Keratinocyte (primary cell): ENCODE results near the gene FUT7.

Experiments used
- CTCF ChIP-seq, 3 experiments: IDR thresholded peaks in 1 of 3; conservative IDR thresholded peaks in 1 of 3; optimal IDR thresholded peaks in 1 of 3; 2 replicates in 2 of 3; 3 replicates in 1 of 3; pipeline versions ENCODE3 to v1.5.1; 2011; ENCODE audit warnings: low read length in 3 of 3, mild to moderate bottlenecking in 3 of 3, moderate library complexity in 2 of 3, control low read depth in 1 of 3, inconsistent platforms in 1 of 3; ENCODE audit not compliant: insufficient read depth in 2 of 3; ENCODE audit errors: extremely low read depth in 1 of 3
- EZH2 ChIP-seq: IDR thresholded peaks from one replicate; pipeline ENCODE4 v1.6.1; 2012; ENCODE audit warnings: inconsistent platforms, mild to moderate bottlenecking, low read length, moderate library complexity

GRCh38 chr9:137050570-137050969, 18.7 kb upstream of the FUT7 start:
- TF ChIP-seq CTCF (optimal IDR thresholded peaks at IDR 0.05 in 1 of 3, IDR thresholded peaks at IDR 0.05 in 1 of 3, conservative IDR thresholded peaks at IDR 0.05 in 1 of 3; ENCODE audit: extremely low read depth in 1 of 3, insufficient read depth in 2 of 3, low read length in 3 of 3) (no peak), EZH2 (no peak)
